ENCODE measurements around the gene TUBGCP3.

DNA sequence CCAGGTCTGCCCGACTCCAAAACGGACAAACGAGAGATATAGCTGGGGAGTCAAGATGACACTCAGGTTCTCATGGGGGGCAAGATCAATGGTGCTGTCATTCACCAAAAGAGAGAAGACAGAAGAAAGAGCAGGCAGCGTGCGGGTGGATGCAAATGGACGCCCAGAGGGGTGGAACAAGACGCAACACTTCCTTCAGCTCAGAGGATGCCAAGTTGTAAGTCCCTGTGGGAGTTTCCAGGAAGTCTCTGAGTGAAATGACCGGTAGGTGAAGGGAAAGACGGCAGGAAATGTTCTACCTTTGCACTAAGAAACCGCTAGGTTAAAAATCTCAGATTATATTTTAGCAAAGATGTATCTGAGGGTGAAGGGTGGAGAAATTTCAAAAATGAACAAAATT lies 26.5 kb downstream of the TUBGCP3 start:
- TF ChIP-seq, protein P1, sequence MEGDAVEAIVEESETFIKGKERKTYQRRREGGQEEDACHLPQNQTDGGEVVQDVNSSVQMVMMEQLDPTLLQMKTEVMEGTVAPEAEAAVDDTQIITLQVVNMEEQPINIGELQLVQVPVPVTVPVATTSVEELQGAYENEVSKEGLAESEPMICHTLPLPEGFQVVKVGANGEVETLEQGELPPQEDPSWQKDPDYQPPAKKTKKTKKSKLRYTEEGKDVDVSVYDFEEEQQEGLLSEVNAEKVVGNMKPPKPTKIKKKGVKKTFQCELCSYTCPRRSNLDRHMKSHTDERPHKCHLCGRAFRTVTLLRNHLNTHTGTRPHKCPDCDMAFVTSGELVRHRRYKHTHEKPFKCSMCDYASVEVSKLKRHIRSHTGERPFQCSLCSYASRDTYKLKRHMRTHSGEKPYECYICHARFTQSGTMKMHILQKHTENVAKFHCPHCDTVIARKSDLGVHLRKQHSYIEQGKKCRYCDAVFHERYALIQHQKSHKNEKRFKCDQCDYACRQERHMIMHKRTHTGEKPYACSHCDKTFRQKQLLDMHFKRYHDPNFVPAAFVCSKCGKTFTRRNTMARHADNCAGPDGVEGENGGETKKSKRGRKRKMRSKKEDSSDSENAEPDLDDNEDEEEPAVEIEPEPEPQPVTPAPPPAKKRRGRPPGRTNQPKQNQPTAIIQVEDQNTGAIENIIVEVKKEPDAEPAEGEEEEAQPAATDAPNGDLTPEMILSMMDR (IDR thresholded peaks at IDR 0.05; ENCODE audit: low read length), result no peak
- TF ChIP-seq EZH2 (IDR thresholded peaks at IDR 0.05; ENCODE audit: borderline replicate concordance, low read length), result no peak

Data from OCI-LY1 (cell line).